Activated CD4-positive, alpha-beta memory T cell treated with anti-CD3 and anti-CD28 coated beads for 36 hours (primary cell): ENCODE measurements around the gene TTC23. TPM values are rescaled to one million over a fixed set of nuclear protein-coding genes. Genes with fewer than 3 reads are reported as not detected.
"Not testable (repeated sequence)": the region's sequence is repeated elsewhere in the genome, so short reads cannot be mapped to it uniquely, and the experiment has no call there.

Experiments
- CTCF ChIA-PET: fragments of 350-600 bp; sonication (Branson Sonifier 250); formaldehyde crosslinking; loops from one replicate; lab custom pipeline; 2021; ENCODE audit warnings: antibody characterized with exemption, inconsistent platforms; lab: Charles Lee
- POLR2A ChIA-PET: fragments of 350-600 bp; sonication (Branson Sonifier 250); formaldehyde crosslinking; loops from one replicate; lab custom pipeline; 2021; ENCODE audit warnings: antibody characterized with exemption; lab: Charles Lee
- DNase-seq: peaks from one replicate; pipeline ENCODE4 v3.0.0-alpha.2; 2020
- H3K27ac Mint-ChIP-seq: one replicate; pipeline ENCODE4 v1.8.0; 2021; ENCODE audit warnings: mixed read lengths
- H3K27me3 Mint-ChIP-seq: one replicate; pipeline ENCODE4 v1.8.0; 2021; ENCODE audit warnings: mixed read lengths
- H3K36me3 Mint-ChIP-seq: one replicate; pipeline ENCODE4 v1.8.0; 2021; ENCODE audit warnings: mixed read lengths
- H3K4me1 Mint-ChIP-seq: one replicate; pipeline ENCODE4 v1.8.0; 2021; ENCODE audit warnings: low read depth, mixed read lengths
- H3K4me3 Mint-ChIP-seq: one replicate; pipeline ENCODE4 v1.8.0; 2021; ENCODE audit warnings: mild to moderate bottlenecking, mixed read lengths
- H3K9me3 Mint-ChIP-seq: one replicate; pipeline ENCODE4 v1.8.0; 2021; ENCODE audit warnings: mixed read lengths
- intact Hi-C: fragments of 100-400 bp; cut with micrococcal nuclease; formaldehyde crosslinking; loops from one replicate; pipeline ENCODE4 v1.15.1; 2023
- total RNA-seq, 2 experiments: library from RNA; stranded (reverse); gene quantifications; one replicate each; pipeline ENCODE4 v1.2.3, GENCODE V29; 2021

The TTC23 gene
- total RNA-seq, 2 experiments from 2014 or later: 2.8 to 4.1 TPM

GRCh38 chr15:99250001-99250400, 620 bp upstream of the TTC23 start:
- ChIA-PET CTCF (no interaction called here), POLR2A (no interaction called here)
- Mint-ChIP-seq H3K4me3 (no peak overlapping the region), H3K4me1 (peaks cover 28% of the 10 kb centered on the region), H3K27me3 (no peaks in the 10 kb centered on the region), H3K27ac (no peak overlapping the region), H3K36me3 (peaks cover 2% of the 10 kb centered on the region), H3K9me3 (no peaks in the 10 kb centered on the region)
- intact Hi-C loops: loop anchor here (2.0 to 5.0 kb wide), 4 partner anchors 143 to 1347 kb away; partner anchors contain the start of gene SYNM
- DNase-seq: no peak

GRCh38 chr15:99248000-99248715, 1.2 kb downstream of the TTC23 start:
- Mint-ChIP-seq H3K27me3 (no peaks in the 10 kb centered on the region), H3K36me3 (peaks cover 2% of the 10 kb centered on the region), H3K27ac (no peak overlapping the region), H3K4me3 (no peak overlapping the region), H3K4me1 (peaks cover 18% of the 10 kb centered on the region), H3K9me3 (no peaks in the 10 kb centered on the region)
- ChIA-PET CTCF (no interaction called here), POLR2A (no interaction called here)
- intact Hi-C loops: no loop called here
- DNase-seq: no peak

GRCh38 chr15:99247062-99247461, 2.3 kb downstream of the TTC23 start:
- H3K4me3 Mint-ChIP-seq: no peak overlapping the region
- H3K27me3 Mint-ChIP-seq: no peaks in the 10 kb centered on the region
- CTCF ChIA-PET: interaction anchor here (0.6 kb wide), 1 partner anchor 172 kb away, joined by 6 read pairs; no protein-coding TSS in a partner anchor
- POLR2A ChIA-PET: no interaction called here
- intact Hi-C loops: no loop called here
- peaks cover 9% of the 10 kb centered on the region for H3K4me1 Mint-ChIP-seq
- no peak overlapping the region for H3K27ac Mint-ChIP-seq
- no peak for DNase-seq
- H3K36me3 Mint-ChIP-seq: peaks cover 2% of the 10 kb centered on the region
- H3K9me3 Mint-ChIP-seq: no peaks in the 10 kb centered on the region

GRCh38 chr15:99244306-99244705, 5.1 kb downstream of the TTC23 start:
- ChIA-PET CTCF (no interaction called here), POLR2A (no interaction called here)
- Mint-ChIP-seq H3K4me1 (peaks cover 4% of the 10 kb centered on the region), H3K27ac (no peak overlapping the region), H3K9me3 (no peaks in the 10 kb centered on the region), H3K4me3 (no peak overlapping the region), H3K36me3 (peaks cover 2% of the 10 kb centered on the region), H3K27me3 (peaks cover 2% of the 10 kb centered on the region)
- intact Hi-C loops: no loop called here
- DNase-seq: no peak

- ChIA-PET POLR2A (no interaction called here), CTCF (no interaction called here)
- no peak overlapping the region for H3K4me3 Mint-ChIP-seq
- peaks cover 4% of the 10 kb centered on the region for H3K4me1 Mint-ChIP-seq
- intact Hi-C loops: no loop called here
- no peaks in the 10 kb centered on the region for H3K9me3 Mint-ChIP-seq
- H3K27me3 Mint-ChIP-seq: peaks cover 5% of the 10 kb centered on the region
- peaks cover 2% of the 10 kb centered on the region for H3K36me3 Mint-ChIP-seq
- no peak for DNase-seq
- H3K27ac Mint-ChIP-seq: no peak overlapping the region
These were observed 7.6 kb downstream of the TTC23 start for GRCh38 chr15:99241752-99242151.

- ChIA-PET CTCF (no interaction called here), POLR2A (no interaction called here)
- peaks cover 2% of the 10 kb centered on the region for H3K36me3 Mint-ChIP-seq
- DNase-seq: no peak
- H3K9me3 Mint-ChIP-seq: no peaks in the 10 kb centered on the region
- H3K4me1 Mint-ChIP-seq: peaks cover 4% of the 10 kb centered on the region
- intact Hi-C loops: no loop called here
- H3K27ac Mint-ChIP-seq: no peak overlapping the region
- H3K4me3 Mint-ChIP-seq: no peak overlapping the region
- peaks cover 11% of the 10 kb centered on the region for H3K27me3 Mint-ChIP-seq
These were observed 9.7 kb downstream of the TTC23 start for GRCh38 chr15:99239545-99240198.

- no peaks in the 10 kb centered on the region for H3K9me3 Mint-ChIP-seq
These were observed 10.5 kb downstream of the TTC23 start for GRCh38 chr15:99238849-99239248.

GRCh38 chr15:99234160-99234559, 15.2 kb downstream of the TTC23 start:
- POLR2A ChIA-PET, CTCF ChIA-PET, H3K4me3 Mint-ChIP-seq, H3K9me3 Mint-ChIP-seq, H3K4me1 Mint-ChIP-seq, H3K36me3 Mint-ChIP-seq, DNase-seq, H3K27me3 Mint-ChIP-seq, intact Hi-C loops, H3K27ac Mint-ChIP-seq: not testable (repeated sequence)

More at GRCh38 chr15:99238849-99239248, 10.5 kb downstream of the TTC23 start:
- Mint-ChIP-seq H3K4me1 (peaks cover 4% of the 10 kb centered on the region), H3K36me3 (peaks cover 2% of the 10 kb centered on the region), H3K4me3 (no peak overlapping the region), H3K27ac (no peak overlapping the region), H3K27me3 (peaks cover 11% of the 10 kb centered on the region)
- DNase-seq: no peak
- intact Hi-C loops: no loop called here
- CTCF ChIA-PET: no interaction called here
- POLR2A ChIA-PET: no interaction called here

GRCh38 chr15:99232740-99233139, 16.6 kb downstream of the TTC23 start:
- Mint-ChIP-seq H3K27ac (no peak overlapping the region), H3K9me3 (peaks cover 3% of the 10 kb centered on the region), H3K4me1 (no peaks in the 10 kb centered on the region), H3K4me3 (no peak overlapping the region), H3K27me3 (peaks cover 8% of the 10 kb centered on the region), H3K36me3 (no peaks in the 10 kb centered on the region)
- no peak for DNase-seq
- intact Hi-C loops: no loop called here
- ChIA-PET POLR2A (no interaction called here), CTCF (no interaction called here)

GRCh38 chr15:99230867-99231266, 18.5 kb downstream of the TTC23 start:
- H3K36me3 Mint-ChIP-seq: no peaks in the 10 kb centered on the region
- ChIA-PET POLR2A (no interaction called here), CTCF (interaction anchor here (1.1 kb wide), 1 partner anchor 56 kb away, joined by 3 read pairs; no protein-coding TSS in a partner anchor)
- H3K4me1 Mint-ChIP-seq: no peaks in the 10 kb centered on the region
- intact Hi-C loops: no loop called here
- no peak overlapping the region for H3K27ac Mint-ChIP-seq
- peaks cover 3% of the 10 kb centered on the region for H3K9me3 Mint-ChIP-seq
- DNase-seq: no peak
- H3K27me3 Mint-ChIP-seq: peaks cover 4% of the 10 kb centered on the region
- H3K4me3 Mint-ChIP-seq: no peak overlapping the region

GRCh38 chr15:99228120-99228770, 21.1 kb downstream of the TTC23 start:
- ChIA-PET POLR2A (no interaction called here), CTCF (interaction anchor here (1.4 to 1.5 kb wide), 2 partner anchors 15 to 45 kb away, joined by 3 to 5 read pairs; no protein-coding TSS in a partner anchor)
- intact Hi-C loops: no loop called here
- Mint-ChIP-seq H3K4me1 (no peaks in the 10 kb centered on the region), H3K4me3 (no peak overlapping the region), H3K27me3 (no peaks in the 10 kb centered on the region), H3K27ac (no peak overlapping the region), H3K9me3 (peaks cover 3% of the 10 kb centered on the region), H3K36me3 (no peaks in the 10 kb centered on the region)
- DNase-seq: no peak

GRCh38 chr15:99226802-99227201, 22.6 kb downstream of the TTC23 start:
- ChIA-PET POLR2A (no interaction called here), CTCF (interaction anchor here (1.5 kb wide), 1 partner anchor 46 kb away, joined by 3 read pairs; no protein-coding TSS in a partner anchor)
- H3K4me3 Mint-ChIP-seq: no peak overlapping the region
- no peak overlapping the region for H3K27ac Mint-ChIP-seq
- H3K36me3 Mint-ChIP-seq: no peaks in the 10 kb centered on the region
- H3K9me3 Mint-ChIP-seq: no peaks in the 10 kb centered on the region
- DNase-seq: no peak
- intact Hi-C loops: no loop called here
- H3K27me3 Mint-ChIP-seq: no peaks in the 10 kb centered on the region
- no peaks in the 10 kb centered on the region for H3K4me1 Mint-ChIP-seq
